ENCODE results near the gene IQCH.

GRCh38 chr15:67267951-67268941, 13.7 kb downstream of the IQCH start:
- TF ChIP-seq EZH2 (IDR thresholded peaks at IDR 0.05; ENCODE audit: borderline replicate concordance, low read length) (no peak), CTCF (conservative IDR thresholded peaks at IDR 0.05 in 1 of 2, IDR thresholded peaks at IDR 0.05 in 1 of 2; ENCODE audit: extremely low read depth in 1 of 2, insufficient read depth in 1 of 2, low read depth in 1 of 2, low read length in 2 of 2) (no peak)

Measured in mammary epithelial cell (primary cell).